Right lobe of liver (tissue), 6 donors: ENCODE measurements around the gene ZNF701. TPM values are rescaled to one million over a fixed set of nuclear protein-coding genes. Genes with fewer than 3 reads are reported as not detected.
"Not testable (repeated sequence)": the region's sequence is repeated elsewhere in the genome, so short reads cannot be mapped to it uniquely, and the experiment has no call there.

Source experiments
- ATAC-seq, 4 donors: fragments of 200-7000 bp; cut with Tn5 transposase; one replicate each; pipeline ENCODE4 v1.9.1; 2020; ENCODE audit warnings: mild to moderate bottlenecking in 4 of 4, moderate library complexity in 4 of 4
- DNase-seq, 3 donors: peaks; one replicate each; pipeline ENCODE4 v3.0.0-alpha.2; 2020
- H3K27ac ChIP-seq, 3 donors: fragments of 200-600 bp; one replicate each; pipeline ENCODE4 v1.8.0; 2022
- H3K27me3 ChIP-seq, 2 donors: fragments of 200-600 bp; one replicate each; pipeline ENCODE4 v1.8.0; 2022
- H3K36me3 ChIP-seq, 4 donors: fragments of 200-600 bp; sonication (generic) in 1 of 4; one replicate each; pipeline versions ENCODE4 v1.5.1 to v1.8.0; 2017 to 2022; ENCODE audit warnings: control low read depth in 1 of 4
- H3K4me1 ChIP-seq, 4 donors: fragments of 200-600 bp; sonication (generic) in 1 of 4; one replicate each; pipeline versions ENCODE4 v1.5.1 to v1.8.0; 2017 to 2022; ENCODE audit warnings: control low read depth in 1 of 4
- H3K4me3 ChIP-seq, 3 donors: fragments of 200-600 bp; one replicate each; pipeline ENCODE4 v1.8.0; 2022
- H3K9me3 ChIP-seq, 4 donors: fragments of 200-600 bp; sonication (generic) in 1 of 4; one replicate each; pipeline versions ENCODE4 v1.5.1 to v1.8.0; 2017 to 2022; ENCODE audit warnings: control low read depth in 1 of 4
- CTCF ChIP-seq, 4 donors: fragments of 200-600 bp in 3 of 4; fragments of 450-650 bp in 1 of 4; IDR thresholded peaks; one replicate each; pipeline versions ENCODE4 v1.5.1 to v1.8.0; 2016 to 2022; ENCODE audit warnings: antibody characterized with exemption in 4 of 4, mild to moderate bottlenecking in 2 of 4
- POLR2A ChIP-seq: fragments of 450-650 bp; IDR thresholded peaks from one replicate; pipeline ENCODE4 v1.6.1; 2017; ENCODE audit warnings: antibody characterized with exemption, mild to moderate bottlenecking
- WGBS: methylation state at CpG from one replicate; pipeline ENCODE4 v1.1.6; 2018; ENCODE audit warnings: low coverage, low lambda C conversion rate; ENCODE audit not compliant: insufficient coverage; ENCODE audit errors: missing lambda C conversion rate; 5-methylcytosine and 5-hydroxymethylcytosine counted together
- intact Hi-C, 2 donors: fragments of 100-400 bp; cut with DNase I; formaldehyde crosslinking; loops; one replicate each; pipeline versions ENCODE4 v1.11.2 to v1.14.1; 2022
- total RNA-seq, 6 experiments: library from RNA; depleted of rRNA in 2 of 6; stranded (reverse); fragments of >200 nt in 2 of 6; fragmentation: NEBNext Ultra II Directional in 3 of 6; extraction: Animal tissue kit (Norgen Biotek cat#: 25700) in 3 of 6; gene quantifications; one replicate each; pipeline versions ENCODE4 v1.1.0 to v1.2.4, GENCODE V29; 2016 to 2023
- donor health status: DM: no; HTN: yes; CAD: no.
- donor health status: DM: no; HTN: no; CAD: no.
- donor health status: DM: no; HTN: no; CAD: no.
- donor health status: DM: no; HTN: yes; CAD: no.
- donor health status: DM: no; HTN: yes; CAD: no.

The ZNF701 gene
- total RNA-seq, 6 experiments from 2014 or later, result 2.5 to 6.4 (median 4.0) TPM

- Histone ChIP-seq H3K4me3 (no peak overlapping the region), H3K4me1 (no peaks in the 10 kb centered on the region), H3K36me3 (peaks cover 0 to 2% (median 0%) of the 10 kb centered on the region in 4 donors), H3K27me3 (no peaks in the 10 kb centered on the region), H3K27ac (no peak overlapping the region), H3K9me3 (no peaks in the 10 kb centered on the region)
- intact Hi-C loops, result no loop called here
- no peak for DNase-seq
- TF ChIP-seq POLR2A (no peak), CTCF (IDR thresholded peaks at IDR 0.05) (no peak)
- no peak for ATAC-seq
- WGBS, result 91% methylated on average over 5 of the region's 5 CpGs
These were observed 20.6 kb downstream of the ZNF701 start for GRCh38 chr19:52590728-52591127.

- ATAC-seq, result no peak
- no peak for DNase-seq
- Histone ChIP-seq H3K4me1 (no peaks in the 10 kb centered on the region), H3K4me3 (no peak overlapping the region), H3K36me3 (peaks cover 0 to 2% (median 0%) of the 10 kb centered on the region in 4 donors), H3K27ac (no peak overlapping the region), H3K27me3 (no peaks in the 10 kb centered on the region), H3K9me3 (peaks cover 0 to 5% (median 0%) of the 10 kb centered on the region in 4 donors)
- no peak for TF ChIP-seq CTCF (IDR thresholded peaks at IDR 0.05)
- no peak for TF ChIP-seq POLR2A
- intact Hi-C loops, result no loop called here
- 75% methylated on average over 3 of the region's 3 CpGs for WGBS
These were observed 22.2 kb downstream of the ZNF701 start for GRCh38 chr19:52592301-52592700.

GRCh38 chr19:52593441-52593840, 23.4 kb downstream of the ZNF701 start:
- H3K4me3 ChIP-seq, DNase-seq, H3K36me3 ChIP-seq, ATAC-seq, H3K27me3 ChIP-seq, H3K9me3 ChIP-seq, H3K4me1 ChIP-seq, intact Hi-C loops, H3K27ac ChIP-seq: not testable (repeated sequence)
- no CpG with 5 or more reads among the region's 25 CpGs for WGBS

GRCh38 chr19:52599241-52599640, 29.2 kb downstream of the ZNF701 start:
- Histone ChIP-seq H3K27me3 (no peaks in the 10 kb centered on the region), H3K36me3 (no peaks in the 10 kb centered on the region), H3K4me1 (no peaks in the 10 kb centered on the region), H3K9me3 (peaks cover 0 to 5% (median 0%) of the 10 kb centered on the region in 4 donors), H3K4me3 (no peak overlapping the region), H3K27ac (no peak overlapping the region)
- WGBS, result 72% methylated on average over 3 of the region's 3 CpGs
- ATAC-seq (no peak), DNase-seq (no peak)
- intact Hi-C loops, result no loop called here
- no peak for TF ChIP-seq POLR2A
- TF ChIP-seq CTCF (IDR thresholded peaks at IDR 0.05), result no peak

- intact Hi-C loops, result no loop called here
- ATAC-seq, result peak; percentile 36 to 55 (median 48)
- peak in 2 of 3 donors; percentile 30 to 59 for DNase-seq
- peak overlapping the region; percentile 61 to 65 (median 61) for H3K4me3 ChIP-seq
- WGBS, result 2% methylated on average over 14 of the region's 15 CpGs
- H3K36me3 ChIP-seq, result no peaks in the 10 kb centered on the region
- peaks cover 0 to 7% (median 0%) of the 10 kb centered on the region in 4 donors for H3K9me3 ChIP-seq
- H3K27me3 ChIP-seq, result no peaks in the 10 kb centered on the region
- H3K4me1 ChIP-seq, result no peaks in the 10 kb centered on the region
- no peak for TF ChIP-seq POLR2A
- no peak for TF ChIP-seq CTCF (IDR thresholded peaks at IDR 0.05)
- peak overlapping the region in 2 of 3 donors; percentile 28 to 51 for H3K27ac ChIP-seq
These were observed 30.5 kb downstream of the ZNF701 start for GRCh38 chr19:52600639-52601024.
